Tibial nerve (tissue), 4 donors: ENCODE measurements around the gene PTPRF. TPM values are rescaled to one million over a fixed set of nuclear protein-coding genes. Genes with fewer than 3 reads are reported as not detected.

ENCODE experiments used
- DNase-seq, 2 donors: peaks; one replicate each; pipeline ENCODE4 v3.0.0-alpha.2; 2019; ENCODE audit warnings: low spot score in 2 of 2
- H3K27ac ChIP-seq, 4 donors: fragments of 200-600 bp; sonication (generic) in 3 of 4; one replicate each; pipeline ENCODE4 v1.5.1; 2017 to 2019; ENCODE audit warnings: mild to moderate bottlenecking in 1 of 4
- H3K27me3 ChIP-seq, 2 donors: fragments of 200-600 bp; sonication (generic) in 1 of 2; one replicate each; pipeline versions ENCODE4 v1.5.1 to v1.6.0; 2017 to 2019
- H3K36me3 ChIP-seq, 3 donors: fragments of 200-600 bp; sonication (generic); one replicate each; pipeline ENCODE4 v1.5.1; 2018 to 2019
- H3K4me1 ChIP-seq, 4 donors: fragments of 200-600 bp; sonication (generic) in 3 of 4; one replicate each; pipeline ENCODE4 v1.5.1; 2017 to 2019
- H3K4me3 ChIP-seq, 4 donors: fragments of 200-600 bp; sonication (generic) in 3 of 4; one replicate each; pipeline ENCODE4 v1.5.1; 2017 to 2019; ENCODE audit warnings: mild to moderate bottlenecking in 1 of 4, moderate library complexity in 1 of 4
- H3K9me3 ChIP-seq, 4 donors: fragments of 200-600 bp; sonication (generic) in 3 of 4; one replicate each; pipeline ENCODE4 v1.5.1; 2017 to 2019
- CTCF ChIP-seq, 5 experiments: fragments of 200-600 bp in 3 of 5; fragments of 450-650 bp in 2 of 5; sonication (generic) in 3 of 5; IDR thresholded peaks; one replicate each; pipeline ENCODE4 v1.5.1; 2016 to 2019; ENCODE audit warnings: antibody characterized with exemption in 5 of 5, mild to moderate bottlenecking in 3 of 5, moderate library complexity in 2 of 5
- EP300 ChIP-seq, 2 donors: sonication (generic); formaldehyde crosslinking; IDR thresholded peaks; one replicate each; pipeline ENCODE4 v1.6.1; 2017; ENCODE audit warnings: antibody characterized with exemption in 2 of 2, mild to moderate bottlenecking in 1 of 2
- POLR2A ChIP-seq, 2 donors: fragments of 450-650 bp; IDR thresholded peaks; one replicate each; pipeline ENCODE4 v1.6.1; 2017; ENCODE audit warnings: antibody characterized with exemption in 2 of 2, mild to moderate bottlenecking in 2 of 2, moderate library complexity in 2 of 2
- WGBS, 2 donors: methylation state at CpG; one replicate each; pipeline ENCODE4 v1.1.5; 2018; 5-methylcytosine and 5-hydroxymethylcytosine counted together
- total RNA-seq, 4 donors: library from RNA; depleted of rRNA; stranded (reverse); fragments of >200 nt; gene quantifications; one replicate each; pipeline ENCODE4 v1.1.0, GENCODE V29; 2016

The PTPRF gene
- total RNA-seq, 4 donors from 2014 or later, result 72.0 to 112 (median 92.5) TPM

DNA sequence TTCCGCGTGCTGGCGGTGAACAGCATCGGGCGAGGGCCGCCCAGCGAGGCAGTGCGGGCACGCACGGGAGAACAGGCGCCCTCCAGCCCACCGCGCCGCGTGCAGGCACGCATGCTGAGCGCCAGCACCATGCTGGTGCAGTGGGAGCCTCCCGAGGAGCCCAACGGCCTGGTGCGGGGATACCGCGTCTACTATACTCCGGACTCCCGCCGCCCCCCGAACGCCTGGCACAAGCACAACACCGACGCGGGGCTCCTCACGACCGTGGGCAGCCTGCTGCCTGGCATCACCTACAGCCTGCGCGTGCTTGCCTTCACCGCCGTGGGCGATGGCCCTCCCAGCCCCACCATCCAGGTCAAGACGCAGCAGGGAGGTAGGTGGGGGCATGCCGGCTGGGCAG is 60.5 kb downstream of the PTPRF start:
- 96 to 97% methylated on average over 29 to 33 of the region's 39 CpGs for WGBS, 2 donors
- no peak overlapping the region for H3K27ac ChIP-seq

DNA sequence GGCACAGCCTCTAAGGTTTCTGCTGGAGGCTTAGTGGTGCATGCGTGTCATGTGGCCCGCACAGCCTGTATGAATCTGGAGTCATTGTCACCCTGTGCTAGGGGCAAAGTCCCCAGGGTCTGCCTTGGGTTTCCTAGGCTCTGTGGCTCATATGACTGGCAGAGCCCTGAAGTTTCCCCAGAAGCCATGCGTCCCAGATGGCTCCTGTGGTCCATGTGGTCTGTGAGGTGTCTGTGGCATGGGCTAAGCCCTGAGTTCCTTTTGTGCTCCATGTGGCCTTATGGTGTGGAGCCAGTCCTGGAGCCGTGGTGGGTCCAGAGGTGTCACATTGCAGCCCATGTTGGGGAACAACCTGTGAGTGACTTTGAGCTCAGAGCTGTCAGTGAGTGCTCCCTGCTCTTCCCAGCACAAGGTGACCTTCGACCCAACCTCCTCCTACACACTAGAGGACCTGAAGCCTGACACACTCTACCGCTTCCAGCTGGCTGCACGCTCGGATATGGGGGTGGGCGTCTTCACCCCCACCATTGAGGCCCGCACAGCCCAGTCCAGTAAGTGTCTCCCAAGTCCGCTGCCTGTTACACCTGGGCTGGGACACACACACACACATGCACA is 61.5 kb downstream of the PTPRF start:
- 81 to 88% methylated on average over 11 of the region's 11 CpGs for WGBS, 2 donors
- peaks cover 0 to 71% (median 0%) of the 10 kb centered on the region in 3 donors for H3K36me3 ChIP-seq
- H3K4me1 ChIP-seq, result no peaks in the 10 kb centered on the region
- no peaks in the 10 kb centered on the region for H3K9me3 ChIP-seq
- no peak for DNase-seq
- TF ChIP-seq CTCF (IDR thresholded peaks at IDR 0.05) (no peak), EP300 (IDR thresholded peaks at IDR 0.05) (no peak), POLR2A (IDR thresholded peaks at IDR 0.05) (no peak)
- no peak overlapping the region for H3K27ac ChIP-seq
- H3K4me3 ChIP-seq, result no peak overlapping the region
- H3K27me3 ChIP-seq, result no peaks in the 10 kb centered on the region

More for the DNA sequence above, 60.5 kb downstream of the PTPRF start:
- TF ChIP-seq CTCF (IDR thresholded peaks at IDR 0.05) (no peak), POLR2A (IDR thresholded peaks at IDR 0.05) (no peak), EP300 (IDR thresholded peaks at IDR 0.05) (no peak)
- Histone ChIP-seq H3K4me3 (no peak overlapping the region), H3K4me1 (no peaks in the 10 kb centered on the region), H3K36me3 (peaks cover 0 to 71% (median 0%) of the 10 kb centered on the region in 3 donors), H3K9me3 (no peaks in the 10 kb centered on the region), H3K27me3 (no peaks in the 10 kb centered on the region)
- DNase-seq, result no peak

DNA sequence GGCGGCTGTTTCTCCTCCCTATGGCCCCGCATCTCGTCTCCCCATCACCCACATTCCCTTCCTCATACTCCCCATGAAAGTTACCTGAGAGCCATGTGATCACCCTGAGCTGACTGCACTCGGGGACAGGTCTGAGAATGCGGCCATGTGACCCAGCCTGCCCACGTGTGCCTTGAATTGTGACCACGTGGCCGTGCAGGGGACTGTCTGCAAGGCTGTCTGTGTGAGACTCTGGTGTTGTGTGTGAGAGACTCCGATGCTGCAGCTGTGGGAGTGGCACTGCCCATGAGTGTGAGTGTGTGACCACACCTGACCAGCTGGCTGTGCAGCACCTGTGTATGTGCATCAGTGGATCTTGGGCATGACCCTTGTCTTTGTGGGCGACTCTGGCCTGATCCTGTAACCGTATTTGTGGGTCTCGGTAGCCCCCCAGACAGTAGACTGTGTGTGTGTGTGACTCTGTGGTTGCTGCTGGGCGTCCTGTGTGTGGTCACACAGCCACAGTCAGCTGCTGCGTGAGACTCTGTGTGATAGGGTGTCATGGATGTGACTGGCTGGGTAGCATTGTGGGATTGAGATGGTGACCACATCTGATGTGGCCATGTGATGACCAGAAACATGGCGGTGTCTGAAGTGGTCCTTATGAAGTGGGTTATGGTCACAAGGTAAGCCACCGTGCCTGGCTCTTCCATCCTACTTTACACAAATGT is 62.4 kb downstream of the PTPRF start:
- peaks cover 0 to 81% (median 0%) of the 10 kb centered on the region in 3 donors for H3K36me3 ChIP-seq
- H3K27me3 ChIP-seq, result no peaks in the 10 kb centered on the region
- H3K9me3 ChIP-seq, result no peaks in the 10 kb centered on the region
- H3K27ac ChIP-seq, result no peak overlapping the region
- H3K4me3 ChIP-seq, result no peak overlapping the region
- H3K4me1 ChIP-seq, result no peaks in the 10 kb centered on the region
- WGBS, 2 donors, result 83 to 93% methylated on average over 15 to 16 of the region's 16 CpGs
- no peak for DNase-seq
- no peak for TF ChIP-seq POLR2A (IDR thresholded peaks at IDR 0.05)
- TF ChIP-seq EP300 (IDR thresholded peaks at IDR 0.05), result no peak
- TF ChIP-seq CTCF (IDR thresholded peaks at IDR 0.05), result no peak

GRCh38 chr1:43596579-43596978 is 65.9 kb downstream of the PTPRF start:
- no peaks in the 10 kb centered on the region for H3K4me1 ChIP-seq
- WGBS, 2 donors, result 76 to 87% methylated on average over 8 of the region's 8 CpGs
- no peak overlapping the region for H3K4me3 ChIP-seq
- H3K27me3 ChIP-seq, result no peaks in the 10 kb centered on the region
- peaks cover 0 to 85% (median 0%) of the 10 kb centered on the region in 3 donors for H3K36me3 ChIP-seq
- no peak for DNase-seq
- TF ChIP-seq POLR2A (IDR thresholded peaks at IDR 0.05) (no peak), EP300 (IDR thresholded peaks at IDR 0.05) (no peak), CTCF (IDR thresholded peaks at IDR 0.05) (no peak)
- H3K9me3 ChIP-seq, result no peaks in the 10 kb centered on the region
- H3K27ac ChIP-seq, result no peak overlapping the region

DNA sequence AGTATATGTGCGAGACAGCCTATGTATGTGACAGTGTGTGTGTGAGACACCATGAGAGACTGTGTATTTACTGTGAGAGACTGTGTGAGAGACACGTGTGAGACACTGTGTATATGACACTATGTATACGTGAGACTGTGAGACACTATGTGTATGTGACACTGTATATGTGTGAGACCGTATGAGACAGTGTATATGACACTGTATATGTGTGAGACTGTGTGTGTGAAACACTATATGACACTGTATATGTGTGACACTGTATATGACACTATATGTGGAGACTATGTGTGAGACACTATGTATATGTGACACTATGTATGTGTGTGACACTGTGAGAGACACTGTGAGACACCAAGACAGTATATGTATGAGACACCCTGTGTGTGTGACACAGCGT is 66.3 kb downstream of the PTPRF start:
- Histone ChIP-seq H3K36me3 (peaks cover 0 to 85% (median 0%) of the 10 kb centered on the region in 3 donors), H3K9me3 (no peaks in the 10 kb centered on the region), H3K27ac (no peak overlapping the region), H3K4me3 (no peak overlapping the region), H3K27me3 (no peaks in the 10 kb centered on the region), H3K4me1 (no peaks in the 10 kb centered on the region)
- DNase-seq, result no peak
- WGBS, 2 donors, result 88 to 91% methylated on average over 5 of the region's 5 CpGs
- TF ChIP-seq POLR2A (IDR thresholded peaks at IDR 0.05) (no peak), CTCF (IDR thresholded peaks at IDR 0.05) (no peak), EP300 (IDR thresholded peaks at IDR 0.05) (no peak)
